Measurements from ENCODE around the gene VAV3. TPM values are rescaled to one million over a fixed set of nuclear protein-coding genes. Genes with fewer than 3 reads are reported as not detected.

VAV3 gene
- total RNA-seq, 1 donor from 2014 or later = 2.9 TPM

DNA sequence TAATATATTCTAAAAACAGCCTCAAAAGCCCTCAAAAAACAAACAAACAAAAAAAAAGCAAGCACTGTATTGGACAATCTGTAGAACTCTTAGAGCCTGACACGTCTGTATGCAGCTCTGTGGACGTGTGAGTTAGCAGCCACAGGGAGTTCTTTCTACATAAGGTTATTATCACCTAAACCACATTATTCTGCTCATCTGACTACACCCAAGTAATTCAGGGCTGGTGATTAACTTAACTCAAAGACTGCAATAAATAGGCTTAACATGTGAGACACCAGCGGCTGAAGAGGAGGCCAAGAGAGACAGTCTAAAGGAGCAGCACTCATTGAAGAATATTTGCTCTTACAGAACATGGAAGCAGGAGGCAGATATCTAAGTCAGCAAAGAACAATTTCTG is 316.0 kb downstream of the VAV3 start:
- Mint-ChIP-seq H3K36me3 (ENCODE audit: low read depth) (no peaks in the 10 kb centered on the region), H3K4me3 (no peak overlapping the region), H3K4me1 (no peaks in the 10 kb centered on the region), H3K27ac (ENCODE audit: unreplicated experiment) (no peak overlapping the region), H3K9me3 (peaks cover 3% of the 10 kb centered on the region), H3K27me3 (ENCODE audit: low read depth) (no peaks in the 10 kb centered on the region)
- TF ChIP-seq, protein P1, sequence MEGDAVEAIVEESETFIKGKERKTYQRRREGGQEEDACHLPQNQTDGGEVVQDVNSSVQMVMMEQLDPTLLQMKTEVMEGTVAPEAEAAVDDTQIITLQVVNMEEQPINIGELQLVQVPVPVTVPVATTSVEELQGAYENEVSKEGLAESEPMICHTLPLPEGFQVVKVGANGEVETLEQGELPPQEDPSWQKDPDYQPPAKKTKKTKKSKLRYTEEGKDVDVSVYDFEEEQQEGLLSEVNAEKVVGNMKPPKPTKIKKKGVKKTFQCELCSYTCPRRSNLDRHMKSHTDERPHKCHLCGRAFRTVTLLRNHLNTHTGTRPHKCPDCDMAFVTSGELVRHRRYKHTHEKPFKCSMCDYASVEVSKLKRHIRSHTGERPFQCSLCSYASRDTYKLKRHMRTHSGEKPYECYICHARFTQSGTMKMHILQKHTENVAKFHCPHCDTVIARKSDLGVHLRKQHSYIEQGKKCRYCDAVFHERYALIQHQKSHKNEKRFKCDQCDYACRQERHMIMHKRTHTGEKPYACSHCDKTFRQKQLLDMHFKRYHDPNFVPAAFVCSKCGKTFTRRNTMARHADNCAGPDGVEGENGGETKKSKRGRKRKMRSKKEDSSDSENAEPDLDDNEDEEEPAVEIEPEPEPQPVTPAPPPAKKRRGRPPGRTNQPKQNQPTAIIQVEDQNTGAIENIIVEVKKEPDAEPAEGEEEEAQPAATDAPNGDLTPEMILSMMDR (conservative IDR thresholded peaks at IDR 0.05) = no peak
- DNase-seq (ENCODE audit: low read depth, low spot score) = no peak

DNA sequence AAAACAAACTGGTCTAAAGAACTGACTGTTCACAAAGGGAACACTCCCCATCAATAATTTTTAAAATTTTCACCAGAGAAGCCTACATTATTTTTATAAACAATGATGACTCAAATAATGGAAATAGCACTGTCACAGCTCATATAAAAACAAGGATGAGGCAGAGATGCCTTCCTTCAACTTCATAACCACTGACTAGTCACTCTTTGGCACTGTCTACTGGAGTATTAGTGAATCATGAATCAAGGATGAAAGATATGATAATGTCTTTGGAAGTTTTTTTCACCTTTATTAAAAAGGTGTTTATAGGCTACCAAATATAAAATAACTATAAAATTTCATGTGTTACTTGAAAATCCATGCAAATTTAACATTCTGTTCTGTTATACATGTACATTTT is 316.9 kb downstream of the VAV3 start:
- H3K36me3 Mint-ChIP-seq (ENCODE audit: low read depth) = no peaks in the 10 kb centered on the region
- no peak for DNase-seq (ENCODE audit: low read depth, low spot score)
- H3K27ac Mint-ChIP-seq (ENCODE audit: unreplicated experiment) = no peak overlapping the region
- peaks cover 3% of the 10 kb centered on the region for H3K9me3 Mint-ChIP-seq
- TF ChIP-seq, protein P1 (conservative IDR thresholded peaks at IDR 0.05) = no peak
- no peak overlapping the region for H3K4me3 Mint-ChIP-seq
- H3K27me3 Mint-ChIP-seq (ENCODE audit: low read depth) = no peaks in the 10 kb centered on the region
- H3K4me1 Mint-ChIP-seq = no peaks in the 10 kb centered on the region

DNA sequence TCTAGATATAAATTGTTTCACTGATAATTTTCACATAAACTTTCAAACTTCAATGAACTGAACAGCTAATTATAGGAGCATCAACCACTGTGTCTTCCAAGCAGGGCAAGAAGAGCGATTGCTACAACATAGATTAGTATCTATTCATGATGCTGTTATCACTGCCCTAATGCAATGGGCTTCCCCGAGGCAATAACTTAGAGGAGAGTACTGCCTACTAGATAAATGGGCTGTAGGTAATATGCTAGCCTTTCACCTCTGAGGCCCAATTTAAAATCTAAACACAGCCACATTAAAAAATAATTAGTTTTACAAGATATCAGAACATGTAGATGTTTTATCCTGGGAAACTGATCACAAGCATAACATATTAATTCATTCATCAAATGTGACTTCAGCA is 318.0 kb downstream of the VAV3 start:
- Mint-ChIP-seq H3K9me3 (peaks cover 3% of the 10 kb centered on the region), H3K27me3 (ENCODE audit: low read depth) (no peaks in the 10 kb centered on the region), H3K27ac (ENCODE audit: unreplicated experiment) (no peak overlapping the region), H3K36me3 (ENCODE audit: low read depth) (no peaks in the 10 kb centered on the region), H3K4me3 (no peak overlapping the region), H3K4me1 (no peaks in the 10 kb centered on the region)
- no peak for DNase-seq (ENCODE audit: low read depth, low spot score)
- TF ChIP-seq, protein P1 (conservative IDR thresholded peaks at IDR 0.05) = no peak

DNA sequence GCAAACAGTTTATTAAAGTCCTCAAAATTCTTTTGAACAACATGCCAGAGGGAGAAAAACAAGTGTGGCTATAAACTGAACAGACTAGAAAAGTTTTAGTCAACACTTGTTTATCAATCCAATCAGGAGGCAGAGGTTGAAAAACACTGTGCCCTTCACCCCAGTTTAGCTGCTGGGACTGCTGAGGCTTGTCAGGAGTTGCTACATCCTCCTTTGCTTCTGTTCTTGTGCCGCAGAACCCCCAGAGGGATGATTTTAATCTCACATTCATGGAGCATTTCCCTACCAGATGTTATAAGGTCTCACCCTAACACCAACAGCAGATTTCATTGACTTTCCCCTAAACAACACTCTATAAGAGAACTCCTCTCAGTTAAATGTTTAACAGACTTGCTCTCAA is 321.2 kb downstream of the VAV3 start:
- TF ChIP-seq, protein P1 (conservative IDR thresholded peaks at IDR 0.05) = no peak
- no peak overlapping the region for H3K4me3 Mint-ChIP-seq
- H3K4me1 Mint-ChIP-seq = no peaks in the 10 kb centered on the region
- no peak overlapping the region for H3K27ac Mint-ChIP-seq (ENCODE audit: unreplicated experiment)
- no peak for DNase-seq (ENCODE audit: low read depth, low spot score)
- H3K27me3 Mint-ChIP-seq (ENCODE audit: low read depth) = no peaks in the 10 kb centered on the region
- no peaks in the 10 kb centered on the region for H3K36me3 Mint-ChIP-seq (ENCODE audit: low read depth)
- no peaks in the 10 kb centered on the region for H3K9me3 Mint-ChIP-seq

DNA sequence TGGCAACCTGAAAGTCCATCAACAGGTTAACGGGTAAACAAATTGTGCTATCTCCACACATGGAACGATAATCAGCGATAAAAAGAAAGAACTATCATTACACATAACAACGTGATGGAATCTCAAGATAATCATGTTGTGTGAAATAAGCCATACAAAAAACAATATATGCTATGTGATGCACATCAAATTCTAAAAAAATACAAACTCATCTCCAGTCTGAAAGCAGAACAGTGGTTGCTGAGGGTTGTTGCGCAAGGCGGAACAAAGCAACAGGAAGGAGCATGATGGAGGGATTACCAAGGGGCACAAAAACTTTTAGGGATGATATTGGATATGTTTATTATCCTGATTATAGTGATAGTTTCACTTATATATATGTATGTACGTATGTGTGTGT is 324.8 kb downstream of the VAV3 start:
- Mint-ChIP-seq H3K27me3 (ENCODE audit: low read depth) (no peaks in the 10 kb centered on the region), H3K36me3 (ENCODE audit: low read depth) (no peaks in the 10 kb centered on the region), H3K4me1 (no peaks in the 10 kb centered on the region), H3K4me3 (no peak overlapping the region), H3K9me3 (no peaks in the 10 kb centered on the region), H3K27ac (ENCODE audit: unreplicated experiment) (no peak overlapping the region)
- TF ChIP-seq, protein P1 (conservative IDR thresholded peaks at IDR 0.05) = no peak
- no peak for DNase-seq (ENCODE audit: low read depth, low spot score)

DNA sequence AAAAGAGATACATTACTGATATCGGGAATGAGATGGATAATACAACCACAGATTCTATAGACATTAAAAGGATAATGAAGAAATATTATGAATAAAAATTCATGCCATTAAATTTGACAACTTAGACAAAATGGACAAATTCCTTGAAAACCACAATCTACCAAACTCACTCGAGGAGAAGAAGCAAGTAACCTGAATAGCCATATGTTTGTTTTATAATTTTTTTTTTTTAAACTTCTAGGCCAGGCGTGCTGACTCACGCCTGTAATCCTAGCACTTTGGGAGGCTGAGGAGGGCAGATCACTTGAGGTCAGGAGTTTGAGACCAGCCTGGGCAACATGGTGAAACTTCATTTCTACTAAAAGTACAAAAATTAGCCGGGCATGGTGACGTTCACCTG is 327.9 kb downstream of the VAV3 start:
- Mint-ChIP-seq H3K4me3 (no peak overlapping the region), H3K36me3 (ENCODE audit: low read depth) (no peaks in the 10 kb centered on the region), H3K9me3 (peaks cover 2% of the 10 kb centered on the region), H3K27ac (ENCODE audit: unreplicated experiment) (no peak overlapping the region), H3K27me3 (ENCODE audit: low read depth) (no peaks in the 10 kb centered on the region), H3K4me1 (no peaks in the 10 kb centered on the region)
- no peak for DNase-seq (ENCODE audit: low read depth, low spot score)
- TF ChIP-seq, protein P1 (conservative IDR thresholded peaks at IDR 0.05) = no peak
